ENCODE measurements around the gene MRPS16.

The MRPS16 gene

GRCh38 chr10:73211106-73211811 is 41.2 kb downstream of the MRPS16 start:
- TF ChIP-seq CTCF (IDR thresholded peaks at IDR 0.05), result no peak
- Histone ChIP-seq H2AFZ (no peak overlapping the region), H3K9ac (no peak overlapping the region), H3K27me3 (ENCODE audit: control insufficient read depth, insufficient read depth, low read length) (no peaks in the 10 kb centered on the region), H3K4me2 (ENCODE audit: low read length) (no peak overlapping the region), H3K4me3 (ENCODE audit: low read depth, low read length) (no peak overlapping the region), H3K9me3 (ENCODE audit: control insufficient read depth, low read length) (no peaks in the 10 kb centered on the region), H3K79me2 (no peaks in the 10 kb centered on the region), H3K27ac (no peak overlapping the region), H3K36me3 (ENCODE audit: control insufficient read depth, insufficient read depth, low read length) (no peaks in the 10 kb centered on the region), H3K4me1 (no peaks in the 10 kb centered on the region)

GRCh38 chr10:73210395-73211105 is 41.9 kb downstream of the MRPS16 start:
- Histone ChIP-seq H3K79me2 (no peaks in the 10 kb centered on the region), H3K36me3 (ENCODE audit: control insufficient read depth, insufficient read depth, low read length) (no peaks in the 10 kb centered on the region), H3K4me2 (ENCODE audit: low read length) (no peak overlapping the region), H3K9me3 (ENCODE audit: control insufficient read depth, low read length) (no peaks in the 10 kb centered on the region), H3K9ac (no peak overlapping the region), H3K27me3 (ENCODE audit: control insufficient read depth, insufficient read depth, low read length) (no peaks in the 10 kb centered on the region), H3K4me3 (ENCODE audit: low read depth, low read length) (no peak overlapping the region), H2AFZ (no peak overlapping the region), H3K4me1 (no peaks in the 10 kb centered on the region), H3K27ac (no peak overlapping the region)
- TF ChIP-seq CTCF (IDR thresholded peaks at IDR 0.05), result no peak

GRCh38 chr10:73209705-73210104 is 42.7 kb downstream of the MRPS16 start:
- Histone ChIP-seq H3K27ac (no peak overlapping the region), H3K79me2 (no peaks in the 10 kb centered on the region), H2AFZ (no peak overlapping the region), H3K36me3 (ENCODE audit: control insufficient read depth, insufficient read depth, low read length) (no peaks in the 10 kb centered on the region), H3K27me3 (ENCODE audit: control insufficient read depth, insufficient read depth, low read length) (no peaks in the 10 kb centered on the region), H3K4me2 (ENCODE audit: low read length) (no peak overlapping the region), H3K4me3 (ENCODE audit: low read depth, low read length) (no peak overlapping the region), H3K9ac (no peak overlapping the region), H3K4me1 (no peaks in the 10 kb centered on the region), H3K9me3 (ENCODE audit: control insufficient read depth, low read length) (no peaks in the 10 kb centered on the region)
- TF ChIP-seq CTCF (IDR thresholded peaks at IDR 0.05), result no peak

- TF ChIP-seq CTCF (IDR thresholded peaks at IDR 0.05), result no peak
- no peaks in the 10 kb centered on the region for H3K9me3 ChIP-seq (ENCODE audit: control insufficient read depth, low read length)
- no peaks in the 10 kb centered on the region for H3K36me3 ChIP-seq (ENCODE audit: control insufficient read depth, insufficient read depth, low read length)
- no peak overlapping the region for H3K4me3 ChIP-seq (ENCODE audit: low read depth, low read length)
- H2AFZ ChIP-seq, result no peak overlapping the region
- no peaks in the 10 kb centered on the region for H3K79me2 ChIP-seq
- H3K27me3 ChIP-seq (ENCODE audit: control insufficient read depth, insufficient read depth, low read length), result no peaks in the 10 kb centered on the region
- no peaks in the 10 kb centered on the region for H3K4me1 ChIP-seq
- H3K4me2 ChIP-seq (ENCODE audit: low read length), result no peak overlapping the region
- no peak overlapping the region for H3K9ac ChIP-seq
- no peak overlapping the region for H3K27ac ChIP-seq
Observed at GRCh38 chr10:73207883-73208282, 44.6 kb downstream of the MRPS16 start.
